Upper lobe of left lung (tissue), 6 donors: ENCODE data around the gene ZNF853. TPM values are rescaled to one million over a fixed set of nuclear protein-coding genes. Genes with fewer than 3 reads are reported as not detected.

Experiments
- ATAC-seq, 2 donors: fragments of 200-7000 bp; cut with Tn5 transposase; one replicate each; pipeline ENCODE4 v1.9.1; 2022; ENCODE audit warnings: mild to moderate bottlenecking in 2 of 2, moderate library complexity in 2 of 2; ENCODE audit not compliant: low FRiP score in 2 of 2
- DNase-seq, 2 donors: peaks; one replicate each; pipeline ENCODE4 v3.0.0-alpha.2; 2019 to 2020
- H3K27ac ChIP-seq, 4 donors: fragments of 200-600 bp; sonication (generic); one replicate each; pipeline ENCODE4 v1.5.1; 2016 to 2019
- H3K27me3 ChIP-seq, 4 donors: fragments of 200-600 bp; sonication (generic); one replicate each; pipeline ENCODE4 v1.5.1; 2017 to 2019
- H3K36me3 ChIP-seq, 4 donors: fragments of 200-600 bp; sonication (generic); one replicate each; pipeline ENCODE4 v1.5.1; 2016 to 2019
- H3K4me1 ChIP-seq, 4 donors: fragments of 200-600 bp; sonication (generic); one replicate each; pipeline ENCODE4 v1.5.1; 2018 to 2019
- H3K4me3 ChIP-seq, 4 donors: fragments of 200-600 bp; sonication (generic); one replicate each; pipeline ENCODE4 v1.5.1; 2017 to 2019; ENCODE audit warnings: mild to moderate bottlenecking in 2 of 4, moderate library complexity in 1 of 4
- H3K9me3 ChIP-seq, 4 donors: fragments of 200-600 bp; sonication (generic); one replicate each; pipeline ENCODE4 v1.5.1; 2018 to 2019
- EP300 ChIP-seq, 4 donors: sonication (generic); formaldehyde crosslinking; IDR thresholded peaks; one replicate each; pipeline ENCODE4 v1.5.1; 2017; ENCODE audit warnings: antibody characterized with exemption in 4 of 4, control low read depth in 2 of 4
- POLR2A ChIP-seq, 4 donors: fragments of 450-650 bp; IDR thresholded peaks; one replicate each; pipeline ENCODE4 v1.5.1; 2016 to 2017; ENCODE audit warnings: antibody characterized with exemption in 4 of 4, mild to moderate bottlenecking in 2 of 4
- POLR2AphosphoS5 ChIP-seq, 2 donors: sonication (generic); formaldehyde crosslinking; IDR thresholded peaks; one replicate each; pipeline ENCODE4 v1.5.1; 2017; ENCODE audit warnings: antibody characterized with exemption in 2 of 2
- WGBS, 2 donors: methylation state at CpG; one replicate each; pipeline ENCODE4 v1.1.5; 2017 to 2018; 5-methylcytosine and 5-hydroxymethylcytosine counted together
- total RNA-seq, 6 donors: library from RNA; depleted of rRNA in 4 of 6; stranded (reverse); fragments of >200 nt in 4 of 6; gene quantifications; one replicate each; pipeline versions ENCODE4 v1.1.0 to v1.2.1, GENCODE V29; 2016 to 2021
- TF ChIP-seq, protein P1 (sequence below), 6 experiments: fragments of 450-650 bp in 4 of 6; fragments of 200-600 bp in 2 of 6; sonication (generic) in 2 of 6; IDR thresholded peaks; one replicate each; pipeline ENCODE4 v1.5.1; 2016 to 2019; ENCODE audit warnings: antibody characterized with exemption in 6 of 6
- donor health status: DM: no; HTN: no; CAD: no; lungs with moderate emphysema.
- donor health status: DM: no; HTN: yes; CAD: no; lungs with severe emphysema.

The ZNF853 gene
- 10 to 100 TPM in 2 of 6 donors, 1 to 10 TPM in 4; 2.9 to 11.9 (median 7.0) TPM for total RNA-seq

DNA sequence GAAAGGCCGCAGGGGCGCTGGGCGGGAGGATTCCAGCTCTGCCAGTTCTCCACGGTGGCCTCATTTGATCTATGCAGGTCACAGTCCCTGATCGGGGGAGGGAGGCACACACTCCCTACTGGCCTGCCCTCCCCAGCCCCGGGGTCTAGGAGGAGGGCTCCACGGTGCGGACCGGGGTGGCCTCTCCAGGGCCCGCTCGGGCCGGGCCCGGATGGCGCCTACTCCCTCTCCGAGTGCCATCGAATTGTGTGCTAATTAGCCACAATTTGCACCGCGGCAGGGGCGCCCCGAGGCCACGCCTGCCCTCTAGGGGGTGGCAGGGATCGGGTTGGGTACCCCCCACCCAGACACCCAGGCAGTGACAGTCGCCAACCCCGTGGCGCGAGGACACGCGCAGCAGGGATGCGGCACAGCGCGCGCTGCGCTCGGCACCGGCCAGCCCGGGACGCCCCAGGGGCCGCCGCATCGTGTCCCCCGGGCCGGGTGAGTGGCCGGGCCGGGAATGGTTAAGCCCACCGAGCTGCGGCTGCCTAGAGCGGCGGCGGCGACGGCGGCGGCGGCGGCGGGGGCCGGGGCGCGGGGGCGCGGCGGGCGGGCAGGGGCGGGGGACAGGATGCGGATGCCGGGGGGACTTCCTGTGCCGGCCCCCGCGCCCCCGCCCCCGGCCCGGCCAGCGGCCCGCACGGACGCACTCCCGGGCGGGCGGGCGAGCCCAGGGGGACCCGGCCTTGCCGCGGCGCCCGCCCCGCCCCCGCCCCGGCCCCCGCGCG lies at the start of gene ZNF853:
Gene ZNF853 (plus strand): TSS at position 658 of the 770 bp plus-strand sequence. CDS start 565 bp downstream, outside the sequence.
- Histone ChIP-seq H3K9me3 (no peaks in the 10 kb centered on the region), H3K27ac (peak within 1 kb of the TSS in 2 of 4 donors; percentile 6 to 64), H3K4me1 (peaks cover 12 to 15% (median 13%) of the 10 kb centered on the region in 4 donors), H3K27me3 (peaks cover 0 to 4% (median 0%) of the 10 kb centered on the region in 4 donors), H3K36me3 (no peaks in the 10 kb centered on the region), H3K4me3 (peak within 1 kb of the TSS; percentile 63 to 80 (median 72))
- DNase-seq, result peak in 1 of 2 donors; percentile 87
- WGBS, 2 donors, result 8 to 40% methylated on average over 4 to 30 of the region's 91 CpGs
- TF ChIP-seq, protein P1, sequence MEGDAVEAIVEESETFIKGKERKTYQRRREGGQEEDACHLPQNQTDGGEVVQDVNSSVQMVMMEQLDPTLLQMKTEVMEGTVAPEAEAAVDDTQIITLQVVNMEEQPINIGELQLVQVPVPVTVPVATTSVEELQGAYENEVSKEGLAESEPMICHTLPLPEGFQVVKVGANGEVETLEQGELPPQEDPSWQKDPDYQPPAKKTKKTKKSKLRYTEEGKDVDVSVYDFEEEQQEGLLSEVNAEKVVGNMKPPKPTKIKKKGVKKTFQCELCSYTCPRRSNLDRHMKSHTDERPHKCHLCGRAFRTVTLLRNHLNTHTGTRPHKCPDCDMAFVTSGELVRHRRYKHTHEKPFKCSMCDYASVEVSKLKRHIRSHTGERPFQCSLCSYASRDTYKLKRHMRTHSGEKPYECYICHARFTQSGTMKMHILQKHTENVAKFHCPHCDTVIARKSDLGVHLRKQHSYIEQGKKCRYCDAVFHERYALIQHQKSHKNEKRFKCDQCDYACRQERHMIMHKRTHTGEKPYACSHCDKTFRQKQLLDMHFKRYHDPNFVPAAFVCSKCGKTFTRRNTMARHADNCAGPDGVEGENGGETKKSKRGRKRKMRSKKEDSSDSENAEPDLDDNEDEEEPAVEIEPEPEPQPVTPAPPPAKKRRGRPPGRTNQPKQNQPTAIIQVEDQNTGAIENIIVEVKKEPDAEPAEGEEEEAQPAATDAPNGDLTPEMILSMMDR (IDR thresholded peaks at IDR 0.05), result no peak
- TF ChIP-seq EP300 (IDR thresholded peaks at IDR 0.05), result no peak
- no peak for TF ChIP-seq POLR2AphosphoS5 (IDR thresholded peaks at IDR 0.05)
- TF ChIP-seq POLR2A (IDR thresholded peaks at IDR 0.05), result no peak
- ATAC-seq, result peak in 1 of 2 donors; percentile 42

DNA sequence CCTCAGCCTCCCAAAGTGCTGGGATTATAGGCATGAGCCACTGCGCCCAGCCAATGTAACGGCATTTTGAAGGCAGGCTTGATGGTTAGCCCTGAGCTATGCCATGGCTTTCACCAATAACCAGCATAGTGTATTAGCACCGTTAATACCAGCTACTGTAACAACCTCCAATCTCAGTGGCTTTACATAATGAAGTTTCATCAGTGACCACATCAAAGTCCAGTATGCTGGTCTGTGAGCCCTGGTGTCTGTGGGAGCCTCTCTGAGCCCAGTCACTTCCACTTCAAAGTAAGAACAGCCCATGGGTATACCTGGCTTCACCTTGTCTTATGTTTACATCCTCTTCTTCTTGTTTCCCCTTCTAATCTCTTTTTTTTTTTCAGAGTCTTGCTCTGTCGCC lies 49.8 kb upstream of the ZNF853 start:
- 81 to 84% methylated on average over 4 of the region's 4 CpGs for WGBS, 2 donors
- TF ChIP-seq, protein P1 (IDR thresholded peaks at IDR 0.05), result no peak
- Histone ChIP-seq H3K36me3 (no peaks in the 10 kb centered on the region), H3K4me3 (no peak overlapping the region), H3K4me1 (no peaks in the 10 kb centered on the region), H3K27ac (no peak overlapping the region), H3K27me3 (no peaks in the 10 kb centered on the region), H3K9me3 (no peaks in the 10 kb centered on the region)
- ATAC-seq (no peak), DNase-seq (no peak)

DNA sequence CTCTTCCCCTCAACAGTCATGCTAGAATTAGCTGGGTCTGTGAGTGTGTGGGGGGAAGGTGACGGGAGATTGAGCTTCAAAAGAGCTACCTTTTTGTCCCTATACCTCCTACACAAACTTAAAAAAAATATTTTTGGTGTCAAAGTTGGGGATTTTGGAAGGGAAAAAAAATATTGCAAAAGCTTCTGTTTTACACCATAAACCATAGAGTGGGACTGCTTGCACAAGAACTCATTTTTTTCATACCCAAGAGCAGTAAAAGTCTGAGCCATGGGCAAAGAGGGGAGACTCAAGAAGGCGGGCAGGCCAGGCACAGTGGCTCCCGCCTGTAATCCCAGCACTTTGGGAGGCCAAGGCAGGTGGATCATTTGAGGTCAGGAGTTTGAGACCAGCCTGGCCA lies 47.5 kb upstream of the ZNF853 start:
- ATAC-seq, result no peak
- Histone ChIP-seq H3K27me3 (no peaks in the 10 kb centered on the region), H3K4me3 (no peak overlapping the region), H3K27ac (no peak overlapping the region), H3K4me1 (no peaks in the 10 kb centered on the region), H3K36me3 (no peaks in the 10 kb centered on the region), H3K9me3 (no peaks in the 10 kb centered on the region)
- WGBS, 2 donors, result 84 to 88% methylated on average over 3 of the region's 3 CpGs
- TF ChIP-seq, protein P1 (IDR thresholded peaks at IDR 0.05), result no peak
- TF ChIP-seq EP300 (IDR thresholded peaks at IDR 0.05), result no peak
- TF ChIP-seq POLR2AphosphoS5 (IDR thresholded peaks at IDR 0.05), result no peak
- no peak for TF ChIP-seq POLR2A (IDR thresholded peaks at IDR 0.05)
- DNase-seq, result no peak

DNA sequence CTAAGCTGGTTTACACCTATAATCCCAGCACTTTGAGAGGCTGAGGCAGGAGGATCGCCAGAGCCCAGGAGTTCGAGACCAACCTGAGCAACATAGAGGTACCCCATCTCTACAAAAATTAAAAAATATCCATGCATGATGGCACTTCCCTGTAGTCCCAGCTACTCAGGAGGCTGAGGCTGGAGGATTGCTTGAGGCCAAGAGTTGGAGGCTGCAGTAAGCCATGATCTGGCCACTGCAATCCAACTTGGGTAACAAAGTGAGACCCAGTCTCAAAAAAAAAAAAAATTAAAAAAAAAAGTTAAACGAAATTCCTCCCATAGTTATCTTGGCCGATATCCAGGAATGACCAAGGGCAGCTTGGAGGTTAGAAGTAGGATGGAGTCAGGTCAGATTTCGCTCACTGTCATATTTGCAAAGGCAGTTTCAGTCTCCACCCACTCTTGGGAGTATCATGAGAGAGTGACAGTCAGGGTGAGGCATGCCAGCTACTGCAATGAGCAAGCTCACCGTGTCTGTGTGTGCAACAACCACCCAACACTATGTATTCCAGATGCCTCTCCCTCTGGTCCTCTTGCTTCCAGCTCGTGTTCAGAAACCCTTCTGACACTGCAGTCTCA lies 44.1 kb upstream of the ZNF853 start:
- WGBS, 2 donors, result 65 to 69% methylated on average over 6 to 7 of the region's 7 CpGs
- no peak for ATAC-seq

More for the DNA sequence above, 44.1 kb upstream of the ZNF853 start:
- no peak overlapping the region for H3K4me3 ChIP-seq
- no peaks in the 10 kb centered on the region for H3K27me3 ChIP-seq
- H3K4me1 ChIP-seq, result peaks cover 0 to under 1% (median under 1%) of the 10 kb centered on the region in 4 donors
- no peaks in the 10 kb centered on the region for H3K36me3 ChIP-seq
- no peak for TF ChIP-seq POLR2A (IDR thresholded peaks at IDR 0.05)
- TF ChIP-seq, protein P1 (IDR thresholded peaks at IDR 0.05), result no peak
- no peak for TF ChIP-seq POLR2AphosphoS5 (IDR thresholded peaks at IDR 0.05)
- no peak for TF ChIP-seq EP300 (IDR thresholded peaks at IDR 0.05)
- no peak overlapping the region for H3K27ac ChIP-seq
- no peak for DNase-seq
- H3K9me3 ChIP-seq, result no peaks in the 10 kb centered on the region
